Measurements from ENCODE around the gene GET4. TPM values are rescaled to one million over a fixed set of nuclear protein-coding genes. Genes with fewer than 3 reads are reported as not detected.

Gene GET4
- total and polyA plus RNA-seq, 10 of the 15 experiments (the other 5 are each of a cell fraction or from before 2014, with no cell fraction given) = 0.66 to 73.8 (median 34.0) TPM

DNA sequence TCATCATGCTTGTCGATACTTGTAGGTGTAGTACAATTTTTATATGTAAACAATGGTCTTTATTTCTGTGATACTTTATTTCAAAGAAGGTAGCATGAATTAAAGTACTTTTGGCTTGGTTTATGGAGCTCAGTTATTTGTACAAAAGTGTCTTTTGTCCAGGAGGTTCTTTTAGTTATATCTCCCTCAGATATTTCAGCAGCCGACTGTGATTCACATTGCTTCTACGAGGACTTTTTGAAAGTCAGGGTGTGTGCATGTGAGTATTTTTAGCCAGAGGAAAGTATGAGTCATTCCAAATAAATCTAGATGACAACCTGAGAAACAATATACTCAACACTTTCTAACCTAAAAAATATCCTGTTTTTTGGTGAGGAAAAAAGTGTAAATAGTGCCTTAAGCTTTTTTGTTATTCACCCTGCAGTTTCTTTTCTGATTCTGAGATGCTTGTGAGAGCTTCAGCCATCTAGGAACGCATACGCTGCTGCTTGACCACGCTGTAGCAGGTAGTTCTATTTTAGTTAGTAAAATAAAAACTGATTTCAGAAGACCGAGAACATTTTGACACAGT, 44.7 kb upstream of the GET4 start (continued):
- TF ChIP-seq, protein P1, sequence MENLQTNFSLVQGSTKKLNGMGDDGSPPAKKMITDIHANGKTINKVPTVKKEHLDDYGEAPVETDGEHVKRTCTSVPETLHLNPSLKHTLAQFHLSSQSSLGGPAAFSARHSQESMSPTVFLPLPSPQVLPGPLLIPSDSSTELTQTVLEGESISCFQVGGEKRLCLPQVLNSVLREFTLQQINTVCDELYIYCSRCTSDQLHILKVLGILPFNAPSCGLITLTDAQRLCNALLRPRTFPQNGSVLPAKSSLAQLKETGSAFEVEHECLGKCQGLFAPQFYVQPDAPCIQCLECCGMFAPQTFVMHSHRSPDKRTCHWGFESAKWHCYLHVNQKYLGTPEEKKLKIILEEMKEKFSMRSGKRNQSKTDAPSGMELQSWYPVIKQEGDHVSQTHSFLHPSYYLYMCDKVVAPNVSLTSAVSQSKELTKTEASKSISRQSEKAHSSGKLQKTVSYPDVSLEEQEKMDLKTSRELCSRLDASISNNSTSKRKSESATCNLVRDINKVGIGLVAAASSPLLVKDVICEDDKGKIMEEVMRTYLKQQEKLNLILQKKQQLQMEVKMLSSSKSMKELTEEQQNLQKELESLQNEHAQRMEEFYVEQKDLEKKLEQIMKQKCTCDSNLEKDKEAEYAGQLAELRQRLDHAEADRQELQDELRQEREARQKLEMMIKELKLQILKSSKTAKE (IDR thresholded peaks at IDR 0.05; ENCODE audit: low read depth, poor library complexity, severe bottlenecking) = peak; percentile 85
- TF ChIP-seq IKZF1 (conservative IDR thresholded peaks at IDR 0.05) (peak; percentile 55; the same call in 1 of the 2 replicates), POLR2AphosphoS2 (IDR thresholded peaks at IDR 0.05; ENCODE audit: low read depth, low read length) (no peak), BHLHE40 (IDR thresholded peaks at IDR 0.05; ENCODE audit: borderline replicate concordance in 1 of 2, low read depth in 2 of 2, low read length in 1 of 2) (peak; percentile 50 to 57; a peak in 1 of 4 replicates), ZNF217 (IDR thresholded peaks at IDR 0.05) (no peak; the same call in 1 of the 2 replicates), MXI1 (IDR thresholded peaks at IDR 0.05; ENCODE audit: low read depth, low read length) (0 out of 2 replicates have a peak, but pooled peaks have one; percentile 34), RUNX3 (IDR thresholded peaks at IDR 0.05; ENCODE audit: low read length) (peak; percentile 37; the same call in 1 of the 2 replicates), NFIC (IDR thresholded peaks at IDR 0.05; ENCODE audit: low read depth, low read length) (peak; percentile 83), NR2C1 (IDR thresholded peaks at IDR 0.05) (no peak), ZBED1 (IDR thresholded peaks at IDR 0.05; ENCODE audit: borderline replicate concordance) (peak; percentile 46; the same call in 1 of the 2 replicates), CHD2 (IDR thresholded peaks at IDR 0.05; ENCODE audit: borderline replicate concordance, low read depth, low read length) (no peak), PML (IDR thresholded peaks at IDR 0.05; ENCODE audit: low read length) (no peak)
